HepG2 (cell line): ENCODE results near the gene GGA3. TPM values are rescaled to one million over a fixed set of nuclear protein-coding genes. Genes with fewer than 3 reads are reported as not detected.

ENCODE experiments used
- CEBPB ChIP-seq: IDR thresholded peaks from 2 replicates; pipeline ENCODE4 v1.6.1; 2011; ENCODE audit warnings: low read depth, low read length, improper control_type of control experiment, borderline replicate concordance
- CENPX ChIP-seq: sonication (generic); formaldehyde crosslinking; IDR thresholded peaks from 2 replicates; pipeline ENCODE4 v1.9.0; 2021; ENCODE audit warnings: mild to moderate bottlenecking, missing genetic modification reagents, moderate library complexity
- FIP1L1 ChIP-seq: fragments of 200-400 bp; formaldehyde crosslinking; IDR thresholded peaks from 2 replicates; pipeline ENCODE4 v1.6.1; 2018; ENCODE audit warnings: low read depth, mild to moderate bottlenecking, low read length, moderate library complexity, borderline replicate concordance; ENCODE audit not compliant: insufficient read depth
- GATAD2A ChIP-seq: IDR thresholded peaks from 2 replicates; pipeline ENCODE4 v1.6.1; 2016
- HNRNPH1 ChIP-seq: fragments of 200-400 bp; formaldehyde crosslinking; optimal IDR thresholded peaks from 2 replicates; pipeline ENCODE3; 2017; ENCODE audit warnings: mild to moderate bottlenecking, low read depth, low read length
- NCOA2 ChIP-seq: sonication (generic); formaldehyde crosslinking; IDR thresholded peaks from 2 replicates; pipeline ENCODE4 v1.8.0; 2022; ENCODE audit warnings: inconsistent platforms
- NFYB ChIP-seq: sonication (generic); formaldehyde crosslinking; IDR thresholded peaks from 2 replicates; pipeline ENCODE4 v1.4.0; 2020; ENCODE audit warnings: missing genetic modification reagents
- POLR2AphosphoS2 ChIP-seq: IDR thresholded peaks from 2 replicates; pipeline ENCODE4 v1.6.1; 2011; ENCODE audit warnings: low read depth, low read length, improper control_type of control experiment
- SKI ChIP-seq: fragments of 450-650 bp; IDR thresholded peaks from one replicate; pipeline ENCODE4 v1.6.1; 2018; ENCODE audit warnings: mild to moderate bottlenecking; ENCODE audit not compliant: partially characterized antibody
- ZFP36 ChIP-seq: fragments of 150-350 bp; IDR thresholded peaks from 2 replicates; pipeline ENCODE4 v1.6.1; 2018; ENCODE audit warnings: borderline replicate concordance, low read length, low read depth; ENCODE audit not compliant: partially characterized antibody
- ZNF17 ChIP-seq: sonication (generic); formaldehyde crosslinking; IDR thresholded peaks from 2 replicates; pipeline ENCODE4 v1.5.0; 2020; ENCODE audit warnings: mild to moderate bottlenecking, missing genetic modification reagents
- ZNF282 ChIP-seq: fragments of 450-650 bp; IDR thresholded peaks from 2 replicates; pipeline ENCODE4 v1.6.1; 2018; ENCODE audit not compliant: partially characterized antibody
- ZNF335 ChIP-seq: sonication (generic); formaldehyde crosslinking; IDR thresholded peaks from 2 replicates; pipeline ENCODE4 v1.4.0; 2020; ENCODE audit warnings: missing genetic modification reagents
- ZNF34 ChIP-seq: sonication (generic); formaldehyde crosslinking; IDR thresholded peaks from 2 replicates; pipeline ENCODE4 v1.4.0; 2020; ENCODE audit warnings: mild to moderate bottlenecking, missing genetic modification reagents, borderline replicate concordance
- ZNF468 ChIP-seq: sonication (generic); formaldehyde crosslinking; IDR thresholded peaks from 2 replicates; pipeline ENCODE4 v1.8.0; 2022; ENCODE audit warnings: mild to moderate bottlenecking, moderate library complexity, missing genetic modification reagents
- ZNF589 ChIP-seq: sonication (generic); formaldehyde crosslinking; conservative IDR thresholded peaks from 2 replicates; pipeline ENCODE4 v1.8.0; 2022; ENCODE audit warnings: mild to moderate bottlenecking, moderate library complexity, missing genetic modification reagents
- ZNF660 ChIP-seq: sonication (generic); formaldehyde crosslinking; IDR thresholded peaks from 2 replicates; pipeline ENCODE4 v1.5.1; 2020; ENCODE audit warnings: mild to moderate bottlenecking, low read depth, missing genetic modification reagents, borderline replicate concordance
- ZNF703 ChIP-seq: sonication (generic); formaldehyde crosslinking; IDR thresholded peaks from 2 replicates; pipeline ENCODE4 v1.5.1; 2020; ENCODE audit warnings: missing genetic modification reagents, mild to moderate bottlenecking, moderate library complexity, borderline replicate concordance
- polyA plus RNA-seq, 8 experiments: library from polyadenylated mRNA; depleted of rRNA in 3 of 8; stranded (reverse) in 7 of 8; unstranded in 1 of 8; fragments of >200 nt; fragmentation: Illumina TruSeq in 4 of 8; extraction: Trizol in 4 of 8; gene quantifications; 2 replicates each; pipeline versions ENCODE4 v1.2.1 to v1.2.3, GENCODE V29; 2011 to 2016; ENCODE audit warnings: low read depth in 4 of 8, missing spikeins in 1 of 8, mixed read lengths in 1 of 8; ENCODE audit not compliant: insufficient read depth in 1 of 8
- total RNA-seq, 5 experiments: library from RNA; depleted of rRNA; stranded (reverse); fragments of >200 nt; fragmentation: Illumina TruSeq; extraction: Trizol; gene quantifications; 2 replicates each; pipeline ENCODE4 v1.2.3, GENCODE V29; 2016; ENCODE audit warnings: low read depth in 1 of 5
- TF ChIP-seq, protein P1 (sequence below): sonication (generic); formaldehyde crosslinking; conservative IDR thresholded peaks from 2 replicates; pipeline ENCODE4 v1.5.0; 2020; ENCODE audit warnings: missing genetic modification reagents
- TF ChIP-seq, protein P2 (sequence below): IDR thresholded peaks from 2 replicates; pipeline ENCODE4 v1.6.1; 2012; ENCODE audit warnings: low read length, improper control_type of control experiment
- TF ChIP-seq, protein P3 (sequence below): sonication (generic); formaldehyde crosslinking; IDR thresholded peaks from 2 replicates; pipeline ENCODE4 v1.4.0; 2020; ENCODE audit warnings: mild to moderate bottlenecking, missing genetic modification reagents

GGA3 gene
- total and polyA plus RNA-seq, 2 of the 13 experiments (the other 11 are each of a cell fraction or from before 2014, with no cell fraction given) = 28.4 to 43.7 TPM

DNA sequence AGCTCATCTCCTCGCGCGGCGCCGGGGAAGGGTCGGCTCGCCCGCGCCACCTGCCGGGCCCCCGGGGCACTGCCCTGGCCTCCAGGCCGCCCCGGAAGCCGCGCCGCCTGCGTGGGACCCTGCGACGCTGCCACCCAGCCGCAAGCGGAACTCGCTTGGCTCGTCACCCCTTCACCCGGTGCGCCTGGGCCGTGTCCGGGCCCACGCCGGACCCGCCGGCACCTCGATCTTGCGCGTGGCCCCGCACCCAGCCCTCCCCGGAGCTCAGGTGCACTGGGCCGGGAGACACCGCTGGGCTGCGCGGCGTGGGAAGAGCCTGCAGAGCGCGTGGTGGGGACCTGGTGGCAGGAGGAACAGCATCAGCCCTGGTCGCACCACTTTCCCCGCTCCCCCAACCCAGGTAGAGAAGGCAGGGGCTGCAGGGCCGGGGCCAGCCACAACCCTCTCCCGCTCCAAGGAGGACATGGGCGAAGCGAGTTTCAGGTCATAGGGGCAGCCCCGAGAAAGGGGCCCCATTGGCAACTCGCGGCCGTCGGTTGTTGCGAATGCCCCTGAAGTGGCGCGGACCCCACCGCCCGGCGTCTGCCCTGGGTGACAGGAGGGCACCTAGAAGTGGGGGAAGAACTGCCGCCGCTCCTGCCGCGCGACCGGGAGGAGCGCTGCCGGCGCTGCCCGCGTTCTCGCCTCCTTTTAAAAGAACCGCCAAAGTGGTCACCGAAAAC, 10.0 kb upstream of the GGA3 start (continued):
- no peak for TF ChIP-seq ZNF282
- TF ChIP-seq, protein P1, sequence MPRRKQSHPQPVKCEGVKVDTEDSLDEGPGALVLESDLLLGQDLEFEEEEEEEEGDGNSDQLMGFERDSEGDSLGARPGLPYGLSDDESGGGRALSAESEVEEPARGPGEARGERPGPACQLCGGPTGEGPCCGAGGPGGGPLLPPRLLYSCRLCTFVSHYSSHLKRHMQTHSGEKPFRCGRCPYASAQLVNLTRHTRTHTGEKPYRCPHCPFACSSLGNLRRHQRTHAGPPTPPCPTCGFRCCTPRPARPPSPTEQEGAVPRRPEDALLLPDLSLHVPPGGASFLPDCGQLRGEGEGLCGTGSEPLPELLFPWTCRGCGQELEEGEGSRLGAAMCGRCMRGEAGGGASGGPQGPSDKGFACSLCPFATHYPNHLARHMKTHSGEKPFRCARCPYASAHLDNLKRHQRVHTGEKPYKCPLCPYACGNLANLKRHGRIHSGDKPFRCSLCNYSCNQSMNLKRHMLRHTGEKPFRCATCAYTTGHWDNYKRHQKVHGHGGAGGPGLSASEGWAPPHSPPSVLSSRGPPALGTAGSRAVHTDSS = peak; percentile 30; the same call in 1 of the 2 replicates
- TF ChIP-seq ZNF34 (CRISPR knock-in tag) = no peak
- peak; percentile 80; the same call in 1 of the 2 replicates for TF ChIP-seq ZNF468 (CRISPR knock-in tag)
- no peak for TF ChIP-seq FIP1L1
- TF ChIP-seq ZNF589 (CRISPR knock-in tag) = peak; percentile 81; the same call in 1 of the 2 replicates
- peak; percentile 80 for TF ChIP-seq SKI
- no peak; the same call in 1 of the 2 replicates for TF ChIP-seq NFYB (CRISPR knock-in tag)
- TF ChIP-seq CEBPB = no peak
- TF ChIP-seq ZNF660 = peak; percentile 77; the same call in 1 of the 2 replicates
- no peak for TF ChIP-seq ZNF17
- TF ChIP-seq, protein P2, sequence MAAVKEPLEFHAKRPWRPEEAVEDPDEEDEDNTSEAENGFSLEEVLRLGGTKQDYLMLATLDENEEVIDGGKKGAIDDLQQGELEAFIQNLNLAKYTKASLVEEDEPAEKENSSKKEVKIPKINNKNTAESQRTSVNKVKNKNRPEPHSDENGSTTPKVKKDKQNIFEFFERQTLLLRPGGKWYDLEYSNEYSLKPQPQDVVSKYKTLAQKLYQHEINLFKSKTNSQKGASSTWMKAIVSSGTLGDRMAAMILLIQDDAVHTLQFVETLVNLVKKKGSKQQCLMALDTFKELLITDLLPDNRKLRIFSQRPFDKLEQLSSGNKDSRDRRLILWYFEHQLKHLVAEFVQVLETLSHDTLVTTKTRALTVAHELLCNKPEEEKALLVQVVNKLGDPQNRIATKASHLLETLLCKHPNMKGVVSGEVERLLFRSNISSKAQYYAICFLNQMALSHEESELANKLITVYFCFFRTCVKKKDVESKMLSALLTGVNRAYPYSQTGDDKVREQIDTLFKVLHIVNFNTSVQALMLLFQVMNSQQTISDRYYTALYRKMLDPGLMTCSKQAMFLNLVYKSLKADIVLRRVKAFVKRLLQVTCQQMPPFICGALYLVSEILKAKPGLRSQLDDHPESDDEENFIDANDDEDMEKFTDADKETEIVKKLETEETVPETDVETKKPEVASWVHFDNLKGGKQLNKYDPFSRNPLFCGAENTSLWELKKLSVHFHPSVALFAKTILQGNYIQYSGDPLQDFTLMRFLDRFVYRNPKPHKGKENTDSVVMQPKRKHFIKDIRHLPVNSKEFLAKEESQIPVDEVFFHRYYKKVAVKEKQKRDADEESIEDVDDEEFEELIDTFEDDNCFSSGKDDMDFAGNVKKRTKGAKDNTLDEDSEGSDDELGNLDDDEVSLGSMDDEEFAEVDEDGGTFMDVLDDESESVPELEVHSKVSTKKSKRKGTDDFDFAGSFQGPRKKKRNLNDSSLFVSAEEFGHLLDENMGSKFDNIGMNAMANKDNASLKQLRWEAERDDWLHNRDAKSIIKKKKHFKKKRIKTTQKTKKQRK = no peak
- TF ChIP-seq CENPX (CRISPR knock-in tag) = no peak
- TF ChIP-seq ZNF335 (CRISPR knock-in tag) = no peak
- peak; percentile 10; the same call in 1 of the 2 replicates for TF ChIP-seq NCOA2
- TF ChIP-seq, protein P3, sequence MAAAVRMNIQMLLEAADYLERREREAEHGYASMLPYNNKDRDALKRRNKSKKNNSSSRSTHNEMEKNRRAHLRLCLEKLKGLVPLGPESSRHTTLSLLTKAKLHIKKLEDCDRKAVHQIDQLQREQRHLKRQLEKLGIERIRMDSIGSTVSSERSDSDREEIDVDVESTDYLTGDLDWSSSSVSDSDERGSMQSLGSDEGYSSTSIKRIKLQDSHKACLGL (CRISPR knock-in tag) = peak; percentile 88
- TF ChIP-seq ZFP36 = no peak
- TF ChIP-seq HNRNPH1 = no peak
- no peak for TF ChIP-seq POLR2AphosphoS2
- no peak; the same call in 1 of the 2 replicates for TF ChIP-seq ZNF703 (CRISPR knock-in tag)
- TF ChIP-seq GATAD2A (CRISPR knock-in tag) = no peak
